Chondrocyte (in vitro differentiated cells): ENCODE measurements around the gene THBS2. TPM values are rescaled to one million over a fixed set of nuclear protein-coding genes. Genes with fewer than 3 reads are reported as not detected.

Source experiments
- DNase-seq: peaks from one replicate; pipeline ENCODE4 v3.0.0; 2021; ENCODE audit warnings: mixed read lengths, low spot score
- H3K27ac Mint-ChIP-seq: one replicate; pipeline ENCODE4 v1.8.0; 2021; ENCODE audit warnings: mild to moderate bottlenecking, moderate library complexity, mixed read lengths; ENCODE audit not compliant: unreplicated experiment
- H3K27me3 Mint-ChIP-seq: 2 replicates; pipeline ENCODE4 v1.8.0; 2021; ENCODE audit warnings: low read depth, mixed read lengths
- H3K36me3 Mint-ChIP-seq: 2 replicates; pipeline ENCODE4 v1.8.0; 2021; ENCODE audit warnings: low read depth, mixed read lengths
- H3K4me1 Mint-ChIP-seq: 2 replicates; pipeline ENCODE4 v1.8.0; 2021; ENCODE audit warnings: low read depth, mild to moderate bottlenecking, mixed read lengths
- H3K4me3 Mint-ChIP-seq: one replicate; pipeline ENCODE4 v1.8.0; 2021; ENCODE audit warnings: mild to moderate bottlenecking, moderate library complexity, mixed read lengths; ENCODE audit not compliant: unreplicated experiment
- H3K9me3 Mint-ChIP-seq: 2 replicates; pipeline ENCODE4 v1.8.0; 2021; ENCODE audit warnings: low read depth, mixed read lengths
- CTCF ChIP-seq: fragments of 200-600 bp; sonication (generic); IDR thresholded peaks from 2 replicates; pipeline ENCODE4 v1.5.0; 2021; ENCODE audit warnings: antibody characterized with exemption, mild to moderate bottlenecking, moderate library complexity
- total RNA-seq: library from RNA; stranded (reverse); gene quantifications from 3 replicates; pipeline ENCODE4 v1.2.1, GENCODE V29; 2021

THBS2 gene
- total RNA-seq, 1 donor from 2014 or later, result 1,285 TPM

- peak overlapping the region; percentile 8 for H3K27ac Mint-ChIP-seq
Observed at GRCh38 chr6:169240125-169240524, 13.5 kb downstream of the THBS2 start.

GRCh38 chr6:169239181-169239580 is 14.5 kb downstream of the THBS2 start:
- H3K4me3 Mint-ChIP-seq, result no peak overlapping the region
- no peak for TF ChIP-seq CTCF
- no peaks in the 10 kb centered on the region for H3K9me3 Mint-ChIP-seq
- DNase-seq, result no peak
- H3K27me3 Mint-ChIP-seq, result no peaks in the 10 kb centered on the region
- peaks cover 63% of the 10 kb centered on the region for H3K36me3 Mint-ChIP-seq
- peak overlapping the region; percentile 64 for H3K27ac Mint-ChIP-seq
- peaks cover 18% of the 10 kb centered on the region for H3K4me1 Mint-ChIP-seq

More at GRCh38 chr6:169240125-169240524, 13.5 kb downstream of the THBS2 start:
- no peak for TF ChIP-seq CTCF
- DNase-seq, result no peak
- Mint-ChIP-seq H3K4me1 (peaks cover 23% of the 10 kb centered on the region), H3K4me3 (no peak overlapping the region), H3K9me3 (no peaks in the 10 kb centered on the region), H3K27me3 (no peaks in the 10 kb centered on the region), H3K36me3 (peaks cover 63% of the 10 kb centered on the region)

GRCh38 chr6:169238766-169239165 is 14.9 kb downstream of the THBS2 start:
- Mint-ChIP-seq H3K27ac (peak overlapping the region; percentile 64), H3K36me3 (peaks cover 64% of the 10 kb centered on the region), H3K4me1 (peaks cover 20% of the 10 kb centered on the region)

GRCh38 chr6:169237496-169238134 is 16.0 kb downstream of the THBS2 start:
- peak overlapping the region; percentile 64 for H3K27ac Mint-ChIP-seq

More at GRCh38 chr6:169238766-169239165, 14.9 kb downstream of the THBS2 start:
- Mint-ChIP-seq H3K4me3 (no peak overlapping the region), H3K9me3 (no peaks in the 10 kb centered on the region), H3K27me3 (no peaks in the 10 kb centered on the region)
- TF ChIP-seq CTCF, result no peak
- no peak for DNase-seq

GRCh38 chr6:169236988-169237387 is 16.7 kb downstream of the THBS2 start:
- H3K4me1 Mint-ChIP-seq, result peaks cover 22% of the 10 kb centered on the region
- no peaks in the 10 kb centered on the region for H3K27me3 Mint-ChIP-seq
- DNase-seq, result no peak
- no peak for TF ChIP-seq CTCF
- no peak overlapping the region for H3K4me3 Mint-ChIP-seq
- peak overlapping the region; percentile 65 for H3K27ac Mint-ChIP-seq
- no peaks in the 10 kb centered on the region for H3K9me3 Mint-ChIP-seq
- H3K36me3 Mint-ChIP-seq, result peaks cover 71% of the 10 kb centered on the region

More at GRCh38 chr6:169237496-169238134, 16.0 kb downstream of the THBS2 start:
- no peak for TF ChIP-seq CTCF
- H3K4me3 Mint-ChIP-seq, result no peak overlapping the region
- H3K36me3 Mint-ChIP-seq, result peaks cover 71% of the 10 kb centered on the region
- H3K9me3 Mint-ChIP-seq, result no peaks in the 10 kb centered on the region
- H3K4me1 Mint-ChIP-seq, result peaks cover 22% of the 10 kb centered on the region
- DNase-seq, result no peak
- H3K27me3 Mint-ChIP-seq, result no peaks in the 10 kb centered on the region
